MG63 (cell line): ENCODE data around the gene JAG1. TPM values are rescaled to one million over a fixed set of nuclear protein-coding genes. Genes with fewer than 3 reads are reported as not detected.
"Not testable (repeated sequence)": the region's sequence is repeated elsewhere in the genome, so short reads cannot be mapped to it uniquely, and the experiment has no call there.

Experiments used
- DNase-seq: peaks from one replicate; pipeline ENCODE4 v3.0.0-alpha.2; 2020
- H3K27me3 ChIP-seq: fragments of 250-450 bp; sonication (Bioruptor Pico); 2 replicates; pipeline ENCODE4 v1.5.1; 2020; ENCODE audit warnings: mild to moderate bottlenecking, moderate library complexity
- H3K36me3 ChIP-seq: fragments of 250-450 bp; sonication (Bioruptor Pico); 2 replicates; pipeline ENCODE4 v1.5.1; 2020; ENCODE audit warnings: mild to moderate bottlenecking, moderate library complexity
- H3K4me3 ChIP-seq: fragments of 250-450 bp; sonication (Bioruptor Pico); 2 replicates; pipeline ENCODE4 v1.5.1; 2020; ENCODE audit warnings: mild to moderate bottlenecking, moderate library complexity
- H3K9me3 ChIP-seq: fragments of 250-450 bp; sonication (Bioruptor Pico); 2 replicates; pipeline ENCODE4 v1.5.1; 2020; ENCODE audit warnings: mild to moderate bottlenecking, moderate library complexity
- total RNA-seq: library from RNA; depleted of rRNA; stranded (reverse); fragments of >200 nt; shearing (Covaris generic); gene quantifications from 2 replicates; pipeline ENCODE4 v1.2.3, GENCODE V29; 2014; ENCODE audit warnings: low replicate concordance

The JAG1 gene
- total RNA-seq, 1 experiment from 2014 or later: 5.3 TPM

GRCh38 chr20:10619427-10619826, 54.4 kb downstream of the JAG1 start:
- no peak for DNase-seq
- no peaks in the 10 kb centered on the region for H3K9me3 ChIP-seq
- no peak overlapping the region for H3K4me3 ChIP-seq
- no peaks in the 10 kb centered on the region for H3K27me3 ChIP-seq
- no peaks in the 10 kb centered on the region for H3K36me3 ChIP-seq

- no peak overlapping the region for H3K4me3 ChIP-seq
- no peaks in the 10 kb centered on the region for H3K36me3 ChIP-seq
- no peaks in the 10 kb centered on the region for H3K9me3 ChIP-seq
- H3K27me3 ChIP-seq: no peaks in the 10 kb centered on the region
- DNase-seq: no peak
Observed at GRCh38 chr20:10618611-10619245, 55.1 kb downstream of the JAG1 start.

GRCh38 chr20:10617549-10618133, 56.2 kb downstream of the JAG1 start:
- H3K27me3 ChIP-seq, H3K4me3 ChIP-seq, H3K9me3 ChIP-seq, H3K36me3 ChIP-seq, DNase-seq: not testable (repeated sequence)

- no peaks in the 10 kb centered on the region for H3K9me3 ChIP-seq
- no peak overlapping the region for H3K4me3 ChIP-seq
Observed at GRCh38 chr20:10616212-10616611, 57.6 kb downstream of the JAG1 start.

GRCh38 chr20:10613911-10614310, 59.9 kb downstream of the JAG1 start:
- DNase-seq: no peak

More at GRCh38 chr20:10616212-10616611, 57.6 kb downstream of the JAG1 start:
- DNase-seq: no peak
- Histone ChIP-seq H3K27me3 (no peaks in the 10 kb centered on the region), H3K36me3 (no peaks in the 10 kb centered on the region)

GRCh38 chr20:10613426-10613825, 60.4 kb downstream of the JAG1 start:
- not testable (repeated sequence) for H3K27me3 ChIP-seq, H3K36me3 ChIP-seq, DNase-seq, H3K4me3 ChIP-seq, H3K9me3 ChIP-seq

More at GRCh38 chr20:10613911-10614310, 59.9 kb downstream of the JAG1 start:
- H3K36me3 ChIP-seq: no peaks in the 10 kb centered on the region
- no peak overlapping the region for H3K4me3 ChIP-seq
- H3K27me3 ChIP-seq: no peaks in the 10 kb centered on the region
- no peaks in the 10 kb centered on the region for H3K9me3 ChIP-seq

GRCh38 chr20:10611357-10611756, 62.4 kb downstream of the JAG1 start:
- Histone ChIP-seq H3K36me3 (no peaks in the 10 kb centered on the region), H3K27me3 (no peaks in the 10 kb centered on the region), H3K4me3 (no peak overlapping the region), H3K9me3 (no peaks in the 10 kb centered on the region)
- peak; percentile 51 for DNase-seq

GRCh38 chr20:10610251-10610650, 63.5 kb downstream of the JAG1 start:
- H3K36me3 ChIP-seq: no peaks in the 10 kb centered on the region
- H3K9me3 ChIP-seq: no peaks in the 10 kb centered on the region
- no peak for DNase-seq
- H3K4me3 ChIP-seq: no peak overlapping the region
- H3K27me3 ChIP-seq: no peaks in the 10 kb centered on the region

- Histone ChIP-seq H3K36me3 (no peaks in the 10 kb centered on the region), H3K4me3 (no peak overlapping the region), H3K9me3 (no peaks in the 10 kb centered on the region), H3K27me3 (no peaks in the 10 kb centered on the region)
- no peak for DNase-seq
Observed at GRCh38 chr20:10609770-10610169, 64.0 kb downstream of the JAG1 start.

GRCh38 chr20:10609276-10609675, 64.5 kb downstream of the JAG1 start:
- DNase-seq: peak; percentile 38
- no peaks in the 10 kb centered on the region for H3K9me3 ChIP-seq
- no peaks in the 10 kb centered on the region for H3K36me3 ChIP-seq
- H3K27me3 ChIP-seq: no peaks in the 10 kb centered on the region
- no peak overlapping the region for H3K4me3 ChIP-seq

GRCh38 chr20:10605547-10606195, 68.1 kb downstream of the JAG1 start:
- no peaks in the 10 kb centered on the region for H3K27me3 ChIP-seq
- H3K36me3 ChIP-seq: peaks cover 6% of the 10 kb centered on the region; the same call in 1 of the 2 replicates
- no peak overlapping the region for H3K4me3 ChIP-seq
- H3K9me3 ChIP-seq: peaks cover 9% of the 10 kb centered on the region
- no peak for DNase-seq

GRCh38 chr20:10604865-10605440, 68.8 kb downstream of the JAG1 start:
- H3K9me3 ChIP-seq: peaks cover 9% of the 10 kb centered on the region
- H3K4me3 ChIP-seq: no peak overlapping the region
- H3K27me3 ChIP-seq: no peaks in the 10 kb centered on the region
- DNase-seq: no peak
- H3K36me3 ChIP-seq: peaks cover 6% of the 10 kb centered on the region; the same call in 1 of the 2 replicates

- Histone ChIP-seq H3K27me3 (no peaks in the 10 kb centered on the region), H3K4me3 (no peak overlapping the region), H3K9me3 (peaks cover 9% of the 10 kb centered on the region), H3K36me3 (peaks cover 6% of the 10 kb centered on the region; the same call in 1 of the 2 replicates)
- DNase-seq: peak; percentile 57
Observed at GRCh38 chr20:10603971-10604864, 69.6 kb downstream of the JAG1 start.

GRCh38 chr20:10603378-10603777, 70.4 kb downstream of the JAG1 start:
- Histone ChIP-seq H3K36me3 (peaks cover 6% of the 10 kb centered on the region; the same call in 1 of the 2 replicates), H3K9me3 (peaks cover 9% of the 10 kb centered on the region), H3K4me3 (no peak overlapping the region), H3K27me3 (no peaks in the 10 kb centered on the region)
- no peak for DNase-seq

- Histone ChIP-seq H3K27me3 (no peaks in the 10 kb centered on the region), H3K9me3 (peaks cover 9% of the 10 kb centered on the region), H3K36me3 (peaks cover 6% of the 10 kb centered on the region; the same call in 1 of the 2 replicates), H3K4me3 (no peak overlapping the region)
- no peak for DNase-seq
Observed at GRCh38 chr20:10602221-10602871, 71.5 kb downstream of the JAG1 start.

GRCh38 chr20:10597637-10598036, 76.2 kb downstream of the JAG1 start:
- DNase-seq: no peak
- peaks cover 6% of the 10 kb centered on the region; the same call in 1 of the 2 replicates for H3K36me3 ChIP-seq
- H3K4me3 ChIP-seq: no peak overlapping the region
- no peaks in the 10 kb centered on the region for H3K27me3 ChIP-seq
- H3K9me3 ChIP-seq: peaks cover 4% of the 10 kb centered on the region; the same call in 1 of the 2 replicates
